HG03439 (cell line): ENCODE data around the gene FUNDC2.

Source experiments
- ATAC-seq: cut with Tn5 transposase; IDR thresholded peaks from one replicate; pipeline ENCODE4 v1.9.1; 2021; ENCODE audit warnings: mild to moderate bottlenecking, moderate library complexity; ENCODE audit not compliant: unreplicated experiment

The FUNDC2 gene

DNA sequence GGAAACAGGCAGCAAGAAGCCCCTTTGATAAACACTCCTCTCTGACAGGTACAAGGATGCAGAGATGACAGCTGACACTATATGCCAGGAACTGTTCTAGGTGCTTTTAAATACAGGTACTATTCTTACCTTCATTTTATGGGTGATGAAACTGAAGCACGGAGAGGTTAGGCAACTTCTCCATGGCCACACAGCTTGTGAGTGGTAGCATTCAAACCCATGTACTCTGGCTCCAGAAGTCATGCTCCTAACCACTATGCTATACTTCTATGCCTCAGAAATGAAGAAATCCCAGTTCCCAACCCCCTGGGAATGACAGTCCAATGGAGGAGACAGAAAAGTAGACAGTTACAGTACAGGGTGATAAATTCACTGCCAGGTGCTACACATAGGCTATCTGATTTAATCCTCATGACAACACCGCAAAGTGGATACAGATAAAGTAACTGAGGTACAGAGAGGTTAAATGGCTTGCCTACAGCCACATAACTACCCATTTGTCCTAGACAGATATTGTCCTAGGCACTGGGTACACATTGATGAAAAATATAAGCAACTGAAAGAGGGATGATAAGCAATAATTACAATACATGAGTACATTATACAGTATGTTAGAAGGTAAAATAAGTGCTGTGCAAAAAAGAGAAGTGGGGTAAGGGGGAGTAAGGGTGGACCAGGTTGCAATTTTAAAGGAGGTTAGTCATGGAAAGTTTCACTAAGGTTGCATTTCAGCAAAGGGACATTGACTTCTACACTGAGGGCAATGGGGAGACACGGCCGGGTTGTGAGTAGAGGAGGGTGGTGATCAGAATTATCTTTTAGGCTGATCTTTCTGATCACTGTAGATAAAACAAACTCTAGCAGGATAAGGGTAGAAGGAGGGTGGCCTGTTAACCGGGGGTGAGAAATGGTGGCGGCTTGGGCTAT is 2.5 kb upstream of the FUNDC2 start:
- ATAC-seq: no peak

DNA sequence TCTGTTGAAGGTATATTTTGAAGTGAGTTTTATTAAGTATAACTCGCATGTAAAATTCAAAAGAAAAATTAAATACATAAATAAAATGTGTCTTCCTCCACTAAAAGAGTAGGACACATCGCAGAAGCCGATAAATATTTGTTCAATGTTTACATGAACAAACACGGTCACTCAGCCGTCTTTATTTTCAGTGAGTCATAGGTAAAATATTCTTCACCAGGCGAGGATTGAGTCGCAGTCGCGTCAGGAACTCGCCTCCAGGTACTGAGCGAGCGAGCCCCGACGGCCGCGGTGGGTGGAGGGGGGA is 271 bp upstream of the FUNDC2 start:
- ATAC-seq: no peak

DNA sequence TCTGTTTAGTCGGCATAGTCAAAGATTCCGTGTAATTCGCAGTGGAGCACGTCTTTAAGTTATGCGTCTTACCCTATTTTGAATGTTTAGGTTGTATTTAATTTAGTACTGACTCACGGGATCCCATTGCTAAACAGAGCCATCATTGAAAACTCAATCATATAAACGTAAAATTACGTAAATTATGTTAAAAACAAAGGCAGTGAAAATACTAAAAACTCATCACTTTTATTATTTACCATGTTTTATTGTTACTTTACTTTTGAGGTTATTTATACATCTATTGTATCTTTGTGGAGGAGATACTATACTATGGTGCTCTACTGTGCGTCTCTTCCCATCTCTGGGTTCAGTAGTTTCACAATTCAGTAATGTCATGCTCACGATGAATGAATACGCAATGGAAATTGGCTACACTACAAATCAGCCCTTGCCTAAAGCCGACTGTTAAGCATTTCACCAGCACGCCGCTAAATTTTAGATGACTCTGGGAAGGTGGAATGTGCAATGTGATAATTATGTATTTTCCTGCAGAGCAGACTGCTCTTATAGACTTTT is 944 bp downstream of the FUNDC2 start:
- no peak for ATAC-seq

- no peak for ATAC-seq
These were observed 1.5 kb downstream of the FUNDC2 start for GRCh38 chrX:155028129-155028528.

GRCh38 chrX:155028877-155029291 is 2.2 kb downstream of the FUNDC2 start:
- ATAC-seq: no peak

- ATAC-seq: no peak
These were observed 5.0 kb downstream of the FUNDC2 start for GRCh38 chrX:155031657-155032056.

DNA sequence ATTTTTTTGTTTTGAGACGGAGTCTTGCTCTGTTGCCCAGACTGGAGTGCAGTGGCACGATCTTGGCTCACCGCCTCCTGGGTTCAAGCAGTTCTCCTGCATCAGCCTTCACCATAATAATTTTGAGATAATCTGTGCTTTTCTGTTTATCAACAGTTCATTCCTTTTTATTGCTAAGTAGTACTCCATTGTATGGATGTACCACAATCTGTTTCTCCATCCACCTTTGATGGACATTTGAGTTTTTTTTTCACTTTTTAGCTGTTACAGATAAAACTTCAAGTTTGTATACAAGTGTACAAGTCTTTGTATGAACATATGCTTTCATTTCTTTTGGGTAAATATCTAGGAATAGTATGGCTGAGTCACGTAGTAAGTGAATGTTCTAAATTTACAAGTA is 9.0 kb downstream of the FUNDC2 start:
- no peak for ATAC-seq

- no peak for ATAC-seq
These were observed 19.6 kb downstream of the FUNDC2 start for GRCh38 chrX:155046129-155046810.

DNA sequence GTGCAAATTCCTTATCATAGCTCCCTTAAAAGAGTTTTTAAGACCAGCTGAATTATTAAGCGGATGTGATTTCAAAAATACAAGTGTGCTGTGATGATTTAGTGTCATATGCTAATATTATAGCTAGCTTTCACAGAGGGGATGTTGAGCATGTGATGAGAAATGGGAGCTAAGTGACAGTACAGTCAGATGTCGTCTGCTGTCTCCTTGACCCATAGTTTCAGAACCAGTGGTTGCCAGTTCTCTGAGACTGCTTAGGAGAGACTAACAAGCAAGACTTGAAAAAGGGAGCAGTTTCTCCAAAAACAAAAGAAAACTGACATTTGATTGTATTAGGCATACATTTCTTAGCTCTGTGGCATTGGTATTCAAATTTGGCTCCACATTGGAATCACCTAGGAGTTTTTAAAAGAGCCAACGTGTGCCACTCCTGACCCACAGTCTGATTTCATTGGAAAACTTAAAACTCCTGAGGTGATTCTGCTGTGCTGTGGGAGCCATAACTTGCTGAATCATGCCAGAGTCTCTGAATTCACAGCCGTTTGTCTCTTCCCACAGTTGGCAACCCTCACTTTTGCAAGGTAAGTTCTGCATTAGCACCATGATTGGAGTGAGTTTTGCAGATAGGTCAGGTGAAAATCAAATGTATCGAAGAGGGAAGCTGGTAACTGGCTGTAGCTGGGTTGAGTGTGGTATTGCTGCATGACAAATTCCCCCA is 20.3 kb downstream of the FUNDC2 start:
- ATAC-seq: no peak

- ATAC-seq: no peak
These were observed 22.5 kb downstream of the FUNDC2 start for GRCh38 chrX:155048977-155049619.

GRCh38 chrX:155052738-155053498 is 26.3 kb downstream of the FUNDC2 start:
- no peak for ATAC-seq

GRCh38 chrX:155053656-155054055 is 27.0 kb downstream of the FUNDC2 start:
- no peak for ATAC-seq

DNA sequence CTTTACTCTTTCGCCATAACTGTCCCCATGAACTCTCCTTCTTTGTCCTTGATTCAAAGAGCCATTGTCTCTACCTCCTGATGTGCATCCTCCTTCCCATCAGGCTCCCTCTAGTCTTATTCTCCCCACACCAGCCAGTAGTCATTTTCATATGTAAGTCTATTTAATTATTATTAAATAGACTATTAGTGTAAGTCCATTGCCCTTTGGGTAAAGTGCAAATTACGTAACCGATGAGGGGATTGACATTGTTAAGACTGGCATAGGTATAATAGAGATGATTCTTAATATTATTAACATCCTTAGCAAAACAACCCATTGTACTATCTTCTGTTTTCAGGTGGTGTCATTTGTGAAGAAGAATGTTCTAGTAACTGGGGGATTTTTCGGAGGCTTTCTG is 27.6 kb downstream of the FUNDC2 start:
- no peak for ATAC-seq

GRCh38 chrX:155055494-155055893 is 28.9 kb downstream of the FUNDC2 start:
- ATAC-seq: no peak

- no peak for ATAC-seq
These were observed 29.8 kb downstream of the FUNDC2 start for GRCh38 chrX:155056471-155056870.

GRCh38 chrX:155056877-155057792 is 30.5 kb downstream of the FUNDC2 start:
- ATAC-seq: no peak

DNA sequence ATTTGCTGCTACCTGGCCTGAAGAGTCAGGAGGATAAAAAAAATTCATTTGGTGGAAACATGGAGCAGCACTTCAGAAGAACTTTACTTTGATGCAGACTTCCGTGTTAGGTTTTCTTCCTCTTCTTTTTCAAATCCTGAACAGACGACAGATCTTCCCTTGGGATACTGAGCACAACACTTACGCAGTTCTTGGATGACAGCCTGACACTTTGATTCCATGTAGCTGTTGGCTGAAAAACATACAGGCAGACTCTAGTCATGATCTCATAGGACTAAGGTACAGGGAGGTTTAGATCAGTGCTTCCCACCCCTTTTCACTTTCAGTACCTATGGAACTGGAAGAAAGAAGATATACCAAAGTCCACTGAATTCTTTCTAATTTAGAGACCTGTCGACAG is 35.1 kb downstream of the FUNDC2 start:
- no peak for ATAC-seq

DNA sequence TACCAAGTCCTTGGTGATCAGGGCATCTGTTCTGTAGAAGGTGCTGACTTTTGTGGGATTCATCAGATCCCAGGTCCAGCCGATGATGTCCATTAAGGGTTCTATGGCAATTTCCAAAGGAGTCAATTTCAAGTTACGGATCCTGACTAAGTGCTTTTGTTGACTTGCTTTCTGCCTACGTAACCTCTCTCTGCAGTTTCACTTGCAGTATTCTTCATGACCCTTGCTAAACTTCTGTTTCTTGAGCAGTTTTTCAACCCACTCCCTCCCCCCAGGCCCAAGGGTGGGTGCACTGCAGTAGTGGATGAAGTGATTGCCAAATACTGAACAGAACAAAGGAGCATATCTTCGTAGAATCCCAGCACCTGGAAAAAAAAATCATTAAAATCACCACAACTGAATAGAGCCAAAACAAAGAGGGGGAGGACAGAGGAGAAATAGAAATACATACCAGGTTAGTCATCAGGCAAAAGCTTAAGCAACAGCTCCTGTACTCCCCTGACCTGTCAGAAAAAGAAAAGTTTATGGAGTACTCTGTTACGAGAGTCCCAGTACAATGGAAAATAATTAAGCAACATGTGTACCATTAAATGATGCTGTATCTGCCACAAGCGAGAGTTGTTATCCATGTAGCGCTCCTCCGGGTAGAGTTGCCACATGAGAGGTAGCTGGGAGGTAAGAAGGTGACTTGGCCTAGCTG is 38.5 kb downstream of the FUNDC2 start:
- no peak for ATAC-seq

- no peak for ATAC-seq
These were observed 41.5 kb downstream of the FUNDC2 start for GRCh38 chrX:155068165-155068564.
